ENCODE results near the gene ITGAX. TPM values are rescaled to one million over a fixed set of nuclear protein-coding genes. Genes with fewer than 3 reads are reported as not detected.

The ITGAX gene
- polyA plus RNA-seq, 4 donors: 0.22 to 2.5 (median 1.1) TPM

Other genes with a start within 250 kb of the ITGAX start
- 10 to 100 TPM; 23.8 to 30.5 (median 27.6) TPM for gene BCKDK, start 246.8 kb upstream of the ITGAX start, polyA plus RNA-seq
- 10 to 100 TPM; 43.7 to 57.1 (median 44.0) TPM for gene KAT8, start 237.5 kb upstream of the ITGAX start, polyA plus RNA-seq
- 100 to 1,000 TPM; 220 to 393 (median 292) TPM for gene PRSS8, start 219.4 kb upstream of the ITGAX start, polyA plus RNA-seq
- 10 to 100 TPM in 2 of 4 donors, 1 to 10 TPM in 2; 2.5 to 19.2 (median 8.1) TPM for gene PRSS36, start 205.1 kb upstream of the ITGAX start, polyA plus RNA-seq
- gene FUS, start 175.0 kb upstream of the ITGAX start, polyA plus RNA-seq: 100 to 1,000 TPM; 147 to 415 (median 209) TPM
- gene PYCARD, start 152.4 kb upstream of the ITGAX start, polyA plus RNA-seq: 100 to 1,000 TPM in 3 of 4 donors, 10 to 100 TPM in 1; 47.1 to 247 (median 170) TPM
- under 1 TPM; under 0.01 to 0.32 (median 0.13) TPM for gene TRIM72, start 141.1 kb upstream of the ITGAX start, polyA plus RNA-seq
- gene PYDC1, start 138.0 kb upstream of the ITGAX start, polyA plus RNA-seq: under 1 TPM in 1 of 4 donors, not detected in 3; 0.32 TPM
- 1 to 10 TPM in 2 of 4 donors, under 1 TPM in 2; 0.22 to 4.3 (median 0.92) TPM for gene ITGAM, start 95.2 kb upstream of the ITGAX start, polyA plus RNA-seq
- under 1 TPM in 2 of 4 donors, not detected in 2; 0.06 to 0.15 TPM for gene ITGAD, start 38.2 kb downstream of the ITGAX start, polyA plus RNA-seq
- gene COX6A2, start 73.2 kb downstream of the ITGAX start, polyA plus RNA-seq: 10 to 100 TPM in 3 of 4 donors, under 1 TPM in 1; 0.60 to 24.3 (median 13.0) TPM
- 1 to 10 TPM in 1 of 4 donors, under 1 TPM in 3; 0.30 to 1.7 (median 0.49) TPM for gene ZNF843, start 87.6 kb downstream of the ITGAX start, polyA plus RNA-seq
- 10 to 100 TPM; 12.3 to 20.5 (median 14.1) TPM for gene ARMC5, start 104.3 kb downstream of the ITGAX start, polyA plus RNA-seq
- 10 to 100 TPM in 2 of 4 donors, 1 to 10 TPM in 2; 1.6 to 20.1 (median 11.1) TPM for gene TGFB1I1, start 117.0 kb downstream of the ITGAX start, polyA plus RNA-seq
- 10 to 100 TPM in 1 of 4 donors, 1 to 10 TPM in 2, under 1 TPM in 1; 0.81 to 10.4 (median 1.6) TPM for gene SLC5A2, start 127.9 kb downstream of the ITGAX start, polyA plus RNA-seq
- 100 to 1,000 TPM in 1 of 4 donors, 10 to 100 TPM in 3; 27.3 to 108 (median 51.7) TPM for gene RUSF1, start 153.2 kb downstream of the ITGAX start, polyA plus RNA-seq
- gene AHSP, start 172.7 kb downstream of the ITGAX start, polyA plus RNA-seq: 1 to 10 TPM in 1 of 4 donors, not detected in 3; 1.9 TPM

Measured in small intestine (tissue), 4 donors.